Measurements from ENCODE around the gene PTCH1. TPM values are rescaled to one million over a fixed set of nuclear protein-coding genes. Genes with fewer than 3 reads are reported as not detected.

Gene PTCH1
- total RNA-seq, 4 donors from 2014 or later, result 4.2 to 6.9 (median 5.2) TPM

- TF ChIP-seq CTCF (IDR thresholded peaks at IDR 0.05 in 4 of 5, conservative IDR thresholded peaks at IDR 0.05 in 1 of 5), result no peak
- no peak for TF ChIP-seq POLR2A (IDR thresholded peaks at IDR 0.05)
- intact Hi-C loops (cut with DNase I; ENCODE audit: low total_unique reads) (no loop called here), in situ Hi-C loops (cut with MboI; ENCODE audit: low sequenced_read_pairs in 4 of 4) (no loop called here)
- no peak for DNase-seq
- H3K4me3 ChIP-seq, result no peak overlapping the region
- H3K27ac ChIP-seq, result no peak overlapping the region
- peaks cover 0 to 8% of the 10 kb centered on the region in 2 donors for H3K4me1 ChIP-seq
- H3K9me3 ChIP-seq, result no peaks in the 10 kb centered on the region
- peaks cover 0 to 70% of the 10 kb centered on the region in 2 donors for H3K36me3 ChIP-seq
- no peaks in the 10 kb centered on the region for H3K27me3 ChIP-seq
- no peak for ATAC-seq
These were observed 58.1 kb downstream of the PTCH1 start for GRCh38 chr9:95458666-95459065.

GRCh38 chr9:95457769-95458168 is 59.0 kb downstream of the PTCH1 start:
- Histone ChIP-seq H3K4me1 (peaks cover 0 to 8% of the 10 kb centered on the region in 2 donors), H3K9me3 (no peaks in the 10 kb centered on the region), H3K4me3 (no peak overlapping the region), H3K36me3 (peaks cover 0 to 79% of the 10 kb centered on the region in 2 donors), H3K27ac (no peak overlapping the region), H3K27me3 (no peaks in the 10 kb centered on the region)
- intact Hi-C loops (cut with DNase I; ENCODE audit: low total_unique reads) (no loop called here), in situ Hi-C loops (cut with MboI; ENCODE audit: low sequenced_read_pairs in 4 of 4) (no loop called here)
- no peak for ATAC-seq
- TF ChIP-seq POLR2A (IDR thresholded peaks at IDR 0.05) (no peak), CTCF (IDR thresholded peaks at IDR 0.05 in 4 of 5, conservative IDR thresholded peaks at IDR 0.05 in 1 of 5) (no peak)
- DNase-seq, result no peak

- no peak for ATAC-seq
- in situ Hi-C loops (cut with MboI; ENCODE audit: low sequenced_read_pairs in 4 of 4), result no loop called here
These were observed 61.1 kb downstream of the PTCH1 start for GRCh38 chr9:95455714-95456113.

GRCh38 chr9:95452176-95452575 is 64.6 kb downstream of the PTCH1 start:
- Histone ChIP-seq H3K4me3 (no peak overlapping the region), H3K27me3 (no peaks in the 10 kb centered on the region), H3K4me1 (no peaks in the 10 kb centered on the region), H3K27ac (no peak overlapping the region), H3K36me3 (peaks cover 0 to 76% of the 10 kb centered on the region in 2 donors), H3K9me3 (no peaks in the 10 kb centered on the region)
- intact Hi-C loops (cut with DNase I; ENCODE audit: low total_unique reads) (no loop called here), in situ Hi-C loops (cut with MboI; ENCODE audit: low sequenced_read_pairs in 4 of 4) (no loop called here)
- TF ChIP-seq POLR2A (IDR thresholded peaks at IDR 0.05) (no peak), CTCF (IDR thresholded peaks at IDR 0.05 in 4 of 5, conservative IDR thresholded peaks at IDR 0.05 in 1 of 5) (no peak)
- no peak for DNase-seq
- no peak for ATAC-seq

More at GRCh38 chr9:95455714-95456113, 61.1 kb downstream of the PTCH1 start:
- TF ChIP-seq CTCF (IDR thresholded peaks at IDR 0.05 in 4 of 5, conservative IDR thresholded peaks at IDR 0.05 in 1 of 5) (no peak), POLR2A (IDR thresholded peaks at IDR 0.05) (no peak)
- intact Hi-C loops (cut with DNase I; ENCODE audit: low total_unique reads), result no loop called here
- no peak for DNase-seq
- no peak overlapping the region for H3K4me3 ChIP-seq
- H3K4me1 ChIP-seq, result no peaks in the 10 kb centered on the region
- H3K36me3 ChIP-seq, result peaks cover 0 to 81% of the 10 kb centered on the region in 2 donors
- no peaks in the 10 kb centered on the region for H3K9me3 ChIP-seq
- no peaks in the 10 kb centered on the region for H3K27me3 ChIP-seq
- no peak overlapping the region for H3K27ac ChIP-seq

- no peak overlapping the region for H3K4me3 ChIP-seq
- no peaks in the 10 kb centered on the region for H3K9me3 ChIP-seq
- in situ Hi-C loops (cut with MboI; ENCODE audit: low sequenced_read_pairs in 4 of 4) (no loop called here), intact Hi-C loops (cut with DNase I; ENCODE audit: low total_unique reads) (no loop called here)
- no peaks in the 10 kb centered on the region for H3K27me3 ChIP-seq
- TF ChIP-seq POLR2A (IDR thresholded peaks at IDR 0.05) (no peak), CTCF (IDR thresholded peaks at IDR 0.05 in 4 of 5, conservative IDR thresholded peaks at IDR 0.05 in 1 of 5) (no peak)
- peaks cover 0 to 78% of the 10 kb centered on the region in 2 donors for H3K36me3 ChIP-seq
- no peaks in the 10 kb centered on the region for H3K4me1 ChIP-seq
- DNase-seq, result no peak
- H3K27ac ChIP-seq, result no peak overlapping the region
- ATAC-seq, result no peak
These were observed 65.7 kb downstream of the PTCH1 start for GRCh38 chr9:95451065-95451426.
